Measurements from ENCODE around the gene REXO5.

The REXO5 gene

DNA sequence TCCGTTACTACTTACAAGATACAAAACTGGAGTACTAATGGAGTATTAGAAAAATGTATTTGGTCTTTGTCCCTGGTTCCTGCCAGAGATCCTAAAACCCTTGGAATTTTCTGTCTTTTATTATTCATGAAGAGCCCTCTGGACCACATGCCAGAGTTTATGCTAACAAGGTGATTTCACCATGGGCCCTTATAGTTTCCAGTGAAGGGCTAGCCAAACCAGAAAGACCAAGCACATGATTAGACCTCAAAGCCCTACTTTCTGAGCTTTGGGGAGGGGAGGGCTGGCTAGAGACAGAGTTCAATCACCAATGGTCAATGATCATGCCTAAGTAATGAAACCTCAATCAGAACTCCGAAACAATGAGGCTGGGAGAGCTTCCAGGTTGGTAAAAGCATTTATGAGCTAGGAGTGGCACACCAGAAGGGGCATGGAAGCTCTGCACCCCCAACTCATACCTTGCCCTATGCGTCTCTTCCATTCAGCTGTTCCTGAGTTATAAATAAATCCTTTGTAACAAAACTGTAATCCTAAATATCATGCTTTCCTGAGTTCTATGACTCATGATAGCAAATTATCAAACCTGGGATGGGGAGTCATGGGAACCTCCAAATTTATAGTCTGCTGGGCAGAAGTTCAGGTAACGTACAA, 83.4 kb downstream of the REXO5 start:
- POLR2A ChIA-PET (ENCODE audit: low non-redundant PET): interaction anchor here (0.6 kb wide), 1 partner anchor 81 kb away, joined by 7 read pairs; no protein-coding TSS in a partner anchor
- no peak for DNase-seq (ENCODE audit: low spot score)
- H3K27ac ChIP-seq: peak overlapping the region; percentile 23; the same call in 1 of the 2 replicates
- CTCF ChIA-PET: interaction anchor here (0.6 kb wide), 1 partner anchor 327 kb away, joined by 5 read pairs; no protein-coding TSS in a partner anchor
- TF ChIP-seq, protein P1, sequence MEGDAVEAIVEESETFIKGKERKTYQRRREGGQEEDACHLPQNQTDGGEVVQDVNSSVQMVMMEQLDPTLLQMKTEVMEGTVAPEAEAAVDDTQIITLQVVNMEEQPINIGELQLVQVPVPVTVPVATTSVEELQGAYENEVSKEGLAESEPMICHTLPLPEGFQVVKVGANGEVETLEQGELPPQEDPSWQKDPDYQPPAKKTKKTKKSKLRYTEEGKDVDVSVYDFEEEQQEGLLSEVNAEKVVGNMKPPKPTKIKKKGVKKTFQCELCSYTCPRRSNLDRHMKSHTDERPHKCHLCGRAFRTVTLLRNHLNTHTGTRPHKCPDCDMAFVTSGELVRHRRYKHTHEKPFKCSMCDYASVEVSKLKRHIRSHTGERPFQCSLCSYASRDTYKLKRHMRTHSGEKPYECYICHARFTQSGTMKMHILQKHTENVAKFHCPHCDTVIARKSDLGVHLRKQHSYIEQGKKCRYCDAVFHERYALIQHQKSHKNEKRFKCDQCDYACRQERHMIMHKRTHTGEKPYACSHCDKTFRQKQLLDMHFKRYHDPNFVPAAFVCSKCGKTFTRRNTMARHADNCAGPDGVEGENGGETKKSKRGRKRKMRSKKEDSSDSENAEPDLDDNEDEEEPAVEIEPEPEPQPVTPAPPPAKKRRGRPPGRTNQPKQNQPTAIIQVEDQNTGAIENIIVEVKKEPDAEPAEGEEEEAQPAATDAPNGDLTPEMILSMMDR (conservative IDR thresholded peaks at IDR 0.05; ENCODE audit: low read depth): no peak

DNA sequence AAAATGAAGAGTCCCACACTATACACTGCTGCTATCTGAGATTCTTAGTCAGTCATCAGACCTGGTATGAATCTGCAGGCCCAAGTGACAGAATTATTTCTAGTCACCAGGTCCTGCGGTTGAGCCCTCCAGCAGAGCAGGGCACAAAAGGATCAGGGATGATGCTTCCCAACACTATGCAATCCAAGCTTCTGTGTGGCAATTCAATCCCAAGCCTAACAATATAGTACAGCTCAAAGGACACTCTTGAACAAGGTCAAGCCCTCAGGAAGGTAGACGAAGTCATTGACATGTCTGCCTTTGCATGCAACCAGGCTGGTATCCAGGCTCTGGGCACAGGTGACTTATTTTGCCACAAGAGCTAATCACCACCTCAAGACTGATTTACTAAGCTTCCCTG, 88.1 kb downstream of the REXO5 start:
- H3K27ac ChIP-seq: no peak overlapping the region
- TF ChIP-seq, protein P1 (conservative IDR thresholded peaks at IDR 0.05; ENCODE audit: low read depth): no peak
- DNase-seq (ENCODE audit: low spot score): no peak
- POLR2A ChIA-PET (ENCODE audit: low non-redundant PET): no interaction called here
- CTCF ChIA-PET: interaction anchor here (0.6 kb wide), 1 partner anchor 1338 kb away, joined by 3 read pairs; no protein-coding TSS in a partner anchor

DNA sequence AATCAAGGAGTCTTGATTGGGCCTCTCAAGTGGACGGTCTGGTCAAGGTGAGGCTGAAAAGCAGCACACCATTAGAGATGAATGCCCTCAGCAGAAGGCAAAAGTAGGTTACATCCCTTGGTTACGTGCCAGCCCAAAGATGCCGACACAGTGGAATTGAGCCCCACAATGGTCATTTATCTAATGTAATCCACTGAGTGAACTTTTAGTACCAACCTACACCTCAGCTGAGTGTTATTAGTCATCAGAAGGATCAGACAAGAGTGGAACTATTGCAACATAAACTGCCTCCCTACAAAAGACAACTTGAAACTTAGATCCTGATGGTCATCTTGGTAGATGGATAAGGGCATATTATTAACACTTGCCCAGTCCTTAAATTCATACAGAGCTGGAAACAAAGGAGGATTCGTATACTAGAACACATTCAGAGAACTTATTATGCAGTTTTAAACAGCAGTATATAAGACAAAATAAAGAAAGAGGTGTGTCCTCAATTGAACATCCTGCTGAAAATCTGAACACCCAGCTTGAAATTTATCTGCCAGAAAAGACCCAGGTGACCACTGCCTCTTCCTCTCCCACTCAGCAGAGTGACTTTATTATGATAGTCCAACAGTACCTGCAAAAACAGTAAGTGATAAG, 91.0 kb downstream of the REXO5 start:
- POLR2A ChIA-PET (ENCODE audit: low non-redundant PET): no interaction called here
- DNase-seq (ENCODE audit: low spot score): peak; percentile 62

DNA sequence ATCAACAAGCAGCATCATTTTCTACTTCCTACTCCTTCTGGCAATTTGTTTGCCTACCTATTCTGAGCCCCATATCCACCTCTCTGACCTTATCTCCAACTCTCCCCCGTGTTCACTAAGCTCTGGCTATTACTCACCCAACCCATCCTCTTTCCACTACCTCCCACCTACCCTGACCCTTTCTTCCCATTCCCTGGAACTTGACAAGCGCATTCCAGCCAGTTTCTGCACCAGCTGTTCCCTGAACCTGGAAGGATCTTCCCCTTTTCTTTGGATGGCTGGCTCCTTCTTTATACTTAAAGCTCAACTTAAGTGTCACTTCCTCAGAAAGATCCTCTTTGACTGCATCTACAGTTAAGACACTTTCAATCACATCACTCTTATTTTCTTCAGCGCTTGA, 91.6 kb downstream of the REXO5 start:
- H3K27ac ChIP-seq: no peak overlapping the region
- TF ChIP-seq, protein P1 (conservative IDR thresholded peaks at IDR 0.05; ENCODE audit: low read depth): no peak
- CTCF ChIA-PET: no interaction called here
- no peak for DNase-seq (ENCODE audit: low spot score)
- POLR2A ChIA-PET (ENCODE audit: low non-redundant PET): no interaction called here

More for the DNA sequence above, 91.0 kb downstream of the REXO5 start:
- H3K27ac ChIP-seq: peak overlapping the region; percentile 50; the same call in 1 of the 2 replicates
- TF ChIP-seq, protein P1 (conservative IDR thresholded peaks at IDR 0.05; ENCODE audit: low read depth): no peak
- CTCF ChIA-PET: no interaction called here

DNA sequence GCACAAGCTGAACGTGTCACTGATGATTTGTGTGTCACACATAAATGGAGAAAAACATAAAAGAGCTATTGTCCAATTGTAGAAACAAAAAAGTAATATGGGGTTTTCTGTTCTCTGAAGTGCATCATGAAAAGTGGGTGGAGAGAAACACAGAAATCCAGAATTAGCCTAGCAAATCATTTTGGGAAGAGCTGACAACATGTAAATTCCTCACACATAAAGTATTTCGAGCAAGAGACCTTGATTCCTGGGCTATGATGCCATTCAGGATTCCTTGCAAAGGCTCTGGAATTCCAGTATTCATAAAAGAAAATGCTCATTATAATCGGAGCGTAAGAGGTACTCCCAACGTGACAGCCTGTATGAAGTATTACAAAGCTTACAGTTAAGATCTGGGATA, 92.7 kb downstream of the REXO5 start:
- POLR2A ChIA-PET (ENCODE audit: low non-redundant PET): no interaction called here
- H3K27ac ChIP-seq: no peak overlapping the region
- TF ChIP-seq, protein P1 (conservative IDR thresholded peaks at IDR 0.05; ENCODE audit: low read depth): no peak
- no peak for DNase-seq (ENCODE audit: low spot score)
- CTCF ChIA-PET: interaction anchor here (0.8 to 0.9 kb wide), 2 partner anchors 50 to 290 kb away, joined by 5 to 6 read pairs; no protein-coding TSS in a partner anchor
